NCI-H2196 treated with DMSO at 0.1 percent for 48 hours (cell line): ENCODE results near the gene MYPN.
"Not testable (repeated sequence)": the region's sequence is repeated elsewhere in the genome, so short reads cannot be mapped to it uniquely, and the experiment has no call there.

Source experiments
- DNase-seq: peaks from one replicate; lab custom pipeline; 2025; ENCODE audit not compliant: unreplicated experiment; lab: John Stamatoyannopoulos, UW

Gene MYPN

DNA sequence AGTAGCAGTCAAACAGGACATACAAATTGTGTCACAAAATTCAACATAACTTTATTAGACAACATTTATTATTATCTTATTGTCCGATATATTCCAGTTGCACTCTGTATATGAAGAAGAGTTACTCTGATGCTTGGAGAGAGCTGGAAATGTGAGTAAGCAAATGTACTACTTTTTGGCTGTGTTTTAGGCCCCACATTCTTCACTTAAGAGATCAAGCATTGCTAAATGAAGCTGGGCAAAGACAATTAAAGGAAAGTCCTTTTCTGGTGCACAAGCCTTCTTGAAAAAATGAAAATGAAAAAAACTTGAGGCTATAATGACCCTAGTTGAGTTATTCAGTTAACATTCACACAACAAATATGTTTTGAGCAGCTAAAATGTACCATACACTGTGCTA, 26.1 kb downstream of the MYPN start:
- no peak for DNase-seq

DNA sequence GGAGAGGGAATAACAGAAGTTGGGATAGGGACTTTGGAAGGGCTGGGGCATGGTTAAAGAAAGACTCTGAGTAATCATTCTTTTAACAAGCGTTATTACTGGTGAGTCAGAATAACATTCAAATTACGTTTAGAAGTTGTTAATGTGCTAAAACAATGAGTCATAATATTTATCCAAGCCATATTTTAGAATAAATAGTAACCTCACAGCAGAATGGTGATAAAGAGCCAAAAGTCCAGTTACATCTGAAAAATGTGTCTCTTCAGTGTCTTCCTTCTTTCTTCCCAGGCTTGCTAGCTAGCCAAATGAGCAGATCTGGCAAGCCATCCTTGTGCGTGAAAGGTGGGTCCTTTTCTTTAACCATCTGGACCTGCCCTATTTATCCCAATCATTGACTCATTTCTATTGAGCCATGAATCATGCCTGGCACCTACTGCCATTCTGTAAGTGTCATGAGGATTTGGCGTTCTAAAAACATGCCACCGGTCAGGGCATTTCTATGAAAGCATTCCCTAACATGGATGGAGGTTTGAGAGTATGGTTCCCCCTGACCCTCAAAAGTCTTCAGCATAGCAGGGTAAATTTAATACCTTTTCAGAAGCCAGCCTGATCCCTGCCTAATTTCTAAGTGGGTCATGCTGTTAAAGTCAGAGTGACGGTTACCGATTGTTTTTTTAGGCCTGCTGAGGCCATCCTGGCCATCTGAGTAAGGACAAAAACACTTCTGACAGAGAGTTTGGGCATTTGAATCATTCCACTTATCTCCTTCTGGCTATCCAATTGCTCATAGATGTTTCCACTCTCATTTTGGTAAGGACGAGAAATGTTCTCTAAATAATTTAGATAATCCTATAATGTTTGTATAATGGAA, 26.9 kb downstream of the MYPN start:
- DNase-seq: no peak

DNA sequence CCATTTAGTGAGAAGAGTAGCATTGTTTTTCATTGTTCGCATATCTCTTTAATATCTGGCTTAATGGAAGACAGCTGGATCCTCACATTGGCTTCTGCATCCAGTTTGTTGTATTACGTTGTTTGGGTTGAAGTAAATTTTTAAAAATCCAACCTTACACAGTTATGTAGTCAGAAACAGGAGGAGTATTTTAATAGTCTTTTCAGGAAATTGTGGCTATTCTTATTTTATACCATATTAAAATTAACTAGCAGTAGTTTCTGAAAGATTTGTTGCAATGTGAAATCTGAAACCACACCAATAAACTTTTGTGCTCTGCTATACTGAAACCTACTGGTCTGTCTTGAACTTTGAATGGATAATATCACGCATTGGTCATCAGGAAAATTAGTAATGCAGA, 27.9 kb downstream of the MYPN start:
- DNase-seq: no peak

DNA sequence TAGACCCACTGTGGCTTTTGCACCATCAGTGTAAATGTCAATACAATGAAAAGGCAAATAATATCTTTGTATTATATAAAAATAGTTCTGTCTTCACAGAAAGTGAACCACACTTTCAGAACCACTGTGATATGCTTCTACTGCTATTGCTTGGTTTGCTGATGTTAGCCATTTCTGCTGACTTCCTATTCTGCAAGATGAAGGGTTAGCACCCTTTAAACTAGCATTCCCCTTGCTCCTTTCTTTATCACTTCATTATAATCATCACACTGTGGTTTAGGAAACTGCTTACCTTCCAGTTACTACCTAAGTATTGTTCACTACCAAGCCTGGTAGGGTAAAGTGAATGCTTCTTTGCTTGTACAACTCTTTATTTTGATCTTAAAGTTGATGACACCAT, 29.2 kb downstream of the MYPN start:
- no peak for DNase-seq

DNA sequence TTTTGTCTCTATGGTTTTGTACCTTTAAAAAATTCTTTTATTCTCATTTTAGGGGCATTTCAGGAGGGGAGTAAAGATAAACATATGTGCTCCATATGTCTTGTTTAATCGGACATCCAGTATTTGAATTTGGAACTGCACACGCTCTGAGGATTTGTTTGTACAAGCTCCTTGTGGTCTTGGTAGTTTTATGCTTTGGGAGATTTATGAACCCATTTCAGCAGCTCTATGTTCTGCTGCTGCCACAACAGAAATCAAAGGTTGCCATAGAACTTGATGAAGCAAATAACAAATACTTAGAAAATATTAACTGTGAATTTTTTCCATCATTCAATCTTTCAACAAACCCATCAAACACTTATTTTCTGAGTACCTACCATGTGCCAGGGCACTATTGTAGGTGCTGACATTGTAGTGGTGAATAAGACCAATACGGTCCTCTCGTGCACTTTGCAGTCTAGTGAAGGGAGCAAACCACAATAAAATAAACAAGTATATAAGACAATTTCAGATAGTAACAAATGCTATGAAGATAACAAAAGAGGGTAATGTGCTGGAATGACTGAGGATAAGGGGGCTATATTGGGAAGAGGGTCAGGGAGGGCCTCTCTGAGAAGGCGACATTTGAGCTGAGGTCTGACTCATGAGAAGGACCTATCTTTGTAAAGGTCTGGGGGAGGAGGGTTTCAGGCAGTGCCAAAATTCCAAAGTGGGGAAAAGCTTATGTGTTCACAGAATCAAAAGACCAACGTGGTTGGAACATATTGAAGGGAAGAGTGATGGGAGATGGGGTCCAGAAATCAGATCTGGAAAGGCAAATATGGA, 30.4 kb downstream of the MYPN start:
- DNase-seq: no peak

DNA sequence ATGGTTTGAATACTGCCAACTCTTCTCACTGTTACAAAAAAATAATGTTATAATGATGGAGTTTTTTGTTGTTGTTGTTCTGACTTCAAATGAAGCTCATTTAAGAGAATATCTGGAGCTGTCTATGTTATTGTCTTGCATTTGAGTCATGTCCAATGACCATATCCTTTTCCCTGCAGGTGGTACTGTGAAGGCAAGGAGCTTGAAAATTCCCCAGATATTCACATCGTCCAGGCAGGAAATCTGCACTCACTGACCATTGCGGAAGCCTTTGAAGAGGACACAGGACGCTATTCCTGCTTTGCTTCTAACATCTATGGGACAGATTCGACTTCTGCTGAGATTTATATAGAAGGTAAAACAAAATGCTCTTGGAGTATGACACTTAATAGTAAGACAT, 33.5 kb downstream of the MYPN start:
- DNase-seq: no peak

DNA sequence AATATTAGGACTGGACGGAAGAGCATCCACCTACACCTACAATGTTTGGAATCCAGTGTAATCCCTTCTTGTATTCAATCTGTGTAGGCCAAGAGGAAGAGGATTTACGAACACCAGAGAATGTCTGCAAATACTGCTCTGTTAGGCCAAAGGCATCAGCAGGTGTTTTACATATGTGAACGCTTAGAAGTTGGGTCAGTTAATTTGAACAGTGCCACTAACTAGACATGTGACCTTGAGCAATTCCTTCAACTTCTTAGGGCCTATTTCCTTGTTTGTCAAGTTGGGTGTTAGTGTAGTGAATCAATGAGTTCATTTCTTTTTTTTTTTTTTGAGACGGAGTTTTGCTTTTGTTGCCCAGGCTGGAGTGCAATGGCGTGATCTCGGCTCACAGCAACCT, 35.4 kb downstream of the MYPN start:
- DNase-seq: no peak

DNA sequence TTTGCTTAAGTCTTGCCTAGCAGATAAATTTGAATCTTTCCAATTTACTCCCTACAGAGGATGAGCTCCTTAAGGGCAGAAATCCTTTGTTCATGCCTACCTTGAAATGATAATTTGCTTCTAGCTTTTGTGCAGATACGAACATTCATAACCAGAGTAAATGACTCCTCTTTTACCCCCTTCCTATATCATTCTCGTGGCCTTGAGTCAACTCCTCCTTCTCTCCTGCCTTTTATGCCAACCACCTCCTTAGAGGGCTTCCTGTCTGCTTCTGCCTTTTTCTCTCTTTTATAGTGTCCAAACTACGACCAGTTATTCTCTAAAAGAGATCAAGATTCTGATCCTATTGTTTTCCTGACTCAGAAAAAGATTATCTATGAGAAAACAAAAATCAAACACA, 36.4 kb downstream of the MYPN start:
- no peak for DNase-seq

DNA sequence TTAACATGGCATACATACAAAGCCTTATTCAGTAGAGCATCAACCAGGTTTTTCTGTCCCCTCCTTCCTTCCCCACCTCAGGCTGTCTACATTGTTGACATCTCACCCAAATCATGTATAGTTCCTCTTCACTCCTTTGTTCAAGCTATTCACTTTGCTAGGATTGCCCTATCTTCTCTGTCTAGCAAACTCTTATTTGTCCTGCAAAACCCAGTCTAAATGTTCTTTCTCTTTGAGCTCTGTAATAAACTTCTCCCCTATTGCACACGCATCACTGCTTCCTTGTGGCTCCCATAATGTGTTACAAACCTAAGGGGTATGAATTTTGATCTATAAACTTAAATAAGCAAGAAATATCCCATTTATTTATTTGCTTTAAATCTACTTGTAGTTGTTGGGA, 36.8 kb downstream of the MYPN start:
- DNase-seq: no peak

DNA sequence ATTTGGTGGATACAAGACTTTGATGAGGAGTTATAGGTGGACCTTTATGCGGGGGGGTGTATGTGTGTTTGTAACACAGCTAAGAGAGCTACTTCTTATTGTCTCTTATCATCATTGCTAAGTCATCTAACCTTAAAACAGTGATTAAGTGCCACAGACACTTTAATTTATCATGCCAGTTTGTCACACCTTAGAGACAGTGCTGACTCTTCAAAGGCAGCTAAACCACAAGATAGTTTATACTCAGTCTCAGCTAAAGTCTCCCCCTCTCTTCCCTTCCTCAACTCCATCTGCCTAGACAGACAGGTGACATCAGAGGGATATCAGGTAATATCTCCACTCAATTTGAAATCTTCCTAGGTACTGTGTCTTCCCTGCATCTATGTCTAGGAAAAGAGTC, 42.2 kb downstream of the MYPN start:
- no peak for DNase-seq

DNA sequence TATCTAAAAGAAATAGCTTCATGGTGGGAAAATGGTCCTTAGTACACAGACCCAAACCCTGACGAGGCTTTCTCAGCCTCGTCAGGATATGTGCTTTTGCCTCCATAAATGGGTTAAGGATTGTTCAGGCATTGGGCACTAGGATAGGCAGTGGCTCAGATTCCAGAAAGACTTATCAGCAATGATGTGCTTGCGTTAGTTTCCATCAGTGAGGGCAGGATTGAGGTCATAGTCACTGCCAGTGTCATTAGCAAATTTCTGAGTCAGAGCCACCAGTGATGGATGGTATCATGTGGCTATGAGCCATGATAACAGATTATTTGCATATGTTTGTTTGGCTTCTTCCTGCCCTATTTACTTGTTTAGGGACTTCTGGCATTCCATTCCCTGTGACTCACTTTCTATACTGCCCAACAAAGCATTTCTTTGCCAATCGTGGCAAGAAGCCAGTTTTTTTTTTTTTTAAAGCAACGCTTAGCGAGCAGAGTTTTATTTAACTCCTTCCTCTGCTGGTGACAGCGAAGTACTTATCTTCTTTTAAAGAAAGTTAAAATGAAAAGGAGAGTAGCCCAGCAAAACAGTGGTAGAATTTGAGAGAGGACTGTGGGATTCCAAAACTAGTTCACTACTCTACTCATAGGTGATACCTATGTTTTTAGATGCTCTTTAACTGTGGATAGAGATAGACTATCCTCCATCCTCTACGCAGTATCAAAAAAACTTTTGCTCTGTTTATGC, 44.4 kb downstream of the MYPN start:
- peak; percentile 37 for DNase-seq

DNA sequence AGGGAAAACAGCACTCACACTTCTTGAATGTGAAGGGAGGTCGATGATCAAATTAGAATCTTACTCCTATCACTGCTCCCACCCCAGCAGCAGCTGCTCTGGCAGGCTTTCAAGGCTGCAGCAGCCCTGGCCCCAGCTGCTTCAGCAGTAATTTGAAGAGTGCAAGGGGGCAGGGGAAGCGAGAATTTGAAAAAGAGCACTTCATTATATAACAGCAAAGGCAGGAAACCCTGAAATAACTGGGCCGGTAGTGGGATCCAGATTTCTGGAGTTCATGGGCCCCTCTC, 44.9 kb downstream of the MYPN start:
- no peak for DNase-seq

DNA sequence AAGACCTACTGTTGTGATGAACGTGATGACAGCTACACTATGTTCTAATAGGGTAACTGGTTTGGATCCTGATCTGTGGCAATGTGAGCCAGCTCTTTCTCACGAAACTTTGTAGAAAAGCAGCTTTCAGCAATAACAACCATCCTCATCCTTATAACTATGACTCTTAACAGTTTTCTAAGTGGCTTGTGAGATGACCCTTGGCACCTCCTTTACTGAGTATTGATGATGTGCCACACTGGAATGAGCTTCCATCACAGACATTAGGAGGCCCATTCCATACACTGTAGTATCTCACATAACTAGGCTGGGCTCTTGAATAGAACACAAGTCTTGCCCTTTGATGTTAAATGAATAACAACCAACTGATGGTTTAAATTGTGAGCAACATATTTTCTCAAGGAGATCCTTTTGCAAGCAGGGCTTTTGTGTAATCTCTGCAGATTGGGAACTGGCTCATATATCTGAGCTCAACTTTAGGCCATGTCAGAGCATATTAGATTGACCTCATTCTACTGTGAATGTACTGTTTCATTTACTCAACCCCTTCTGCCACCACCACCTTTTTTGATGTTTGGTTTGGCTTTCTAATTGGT, 46.4 kb downstream of the MYPN start:
- no peak for DNase-seq

DNA sequence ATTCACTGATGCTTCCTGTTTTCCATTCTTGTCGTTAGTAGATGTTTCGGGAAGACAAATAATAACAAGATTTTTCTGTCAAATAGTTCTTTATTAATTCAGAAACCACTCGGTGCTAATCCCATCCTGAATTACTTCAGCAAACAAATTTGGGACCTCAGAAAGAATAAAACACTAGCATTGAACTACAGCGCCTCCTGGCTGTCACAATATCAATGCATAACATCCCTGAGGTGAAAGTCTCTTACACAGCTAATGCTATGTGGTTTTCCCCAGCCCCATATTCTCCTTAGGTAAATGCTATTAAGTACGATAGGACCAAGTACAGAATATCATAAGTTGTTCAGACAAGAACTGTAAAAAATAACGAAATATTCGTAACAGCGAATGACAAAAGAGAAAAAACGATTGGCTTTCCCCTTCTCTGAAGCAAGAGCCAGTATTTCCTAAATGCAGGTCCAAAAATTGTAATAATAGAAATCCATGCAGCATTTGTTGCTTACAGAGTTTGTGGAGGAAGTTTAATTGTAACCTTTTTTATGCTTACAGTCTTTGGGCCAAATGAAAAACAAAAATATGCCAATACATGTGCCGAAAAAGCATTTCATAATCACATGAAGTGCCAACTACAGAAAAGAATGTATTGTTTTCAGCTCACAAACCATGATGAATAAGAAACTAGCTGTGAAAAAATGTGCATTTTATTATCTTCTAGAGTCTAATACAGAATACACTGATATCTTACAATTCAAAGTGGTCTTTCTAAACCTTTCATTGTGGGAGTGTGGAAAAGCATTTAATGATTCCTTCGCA, 47.3 kb downstream of the MYPN start:
- DNase-seq: no peak

DNA sequence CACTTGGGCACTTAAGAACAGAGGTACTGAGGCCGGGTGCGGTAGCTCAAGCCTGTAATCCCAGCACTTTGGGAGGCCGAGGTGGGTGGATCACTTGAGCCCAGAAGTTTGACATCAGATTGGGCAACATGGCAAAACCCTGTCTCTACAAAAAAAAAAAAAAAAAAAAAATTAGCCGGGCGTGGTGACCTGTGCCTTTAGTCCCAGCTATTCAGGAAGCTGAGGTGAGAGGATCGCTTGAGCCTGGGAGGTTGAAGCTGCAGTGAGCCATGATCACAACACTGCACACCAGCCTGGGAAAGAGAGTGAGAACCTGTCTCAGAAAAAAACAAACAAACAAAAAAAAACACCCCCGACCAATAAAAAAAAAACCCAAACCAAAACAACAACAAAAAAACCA, 48.2 kb downstream of the MYPN start:
- not testable (repeated sequence) for DNase-seq

DNA sequence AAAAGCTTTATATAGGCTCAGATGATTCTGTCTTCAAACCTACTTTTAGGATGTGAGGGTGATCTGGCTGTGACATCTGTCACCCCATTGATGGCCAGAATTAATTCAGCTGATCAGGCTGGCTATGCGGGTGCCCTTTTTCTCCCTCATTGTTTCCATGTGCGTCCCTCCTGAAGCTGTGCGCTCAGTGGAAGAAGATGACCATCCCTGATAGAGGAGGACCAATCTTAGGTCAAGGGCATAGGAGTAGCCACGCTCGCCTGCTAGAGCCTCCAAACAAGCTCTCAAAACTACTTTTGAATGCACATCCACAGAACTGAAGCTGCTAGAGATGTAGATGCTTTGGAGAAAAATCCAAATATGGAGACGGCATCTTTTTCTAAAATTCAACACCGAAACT, 48.7 kb downstream of the MYPN start:
- DNase-seq: no peak

DNA sequence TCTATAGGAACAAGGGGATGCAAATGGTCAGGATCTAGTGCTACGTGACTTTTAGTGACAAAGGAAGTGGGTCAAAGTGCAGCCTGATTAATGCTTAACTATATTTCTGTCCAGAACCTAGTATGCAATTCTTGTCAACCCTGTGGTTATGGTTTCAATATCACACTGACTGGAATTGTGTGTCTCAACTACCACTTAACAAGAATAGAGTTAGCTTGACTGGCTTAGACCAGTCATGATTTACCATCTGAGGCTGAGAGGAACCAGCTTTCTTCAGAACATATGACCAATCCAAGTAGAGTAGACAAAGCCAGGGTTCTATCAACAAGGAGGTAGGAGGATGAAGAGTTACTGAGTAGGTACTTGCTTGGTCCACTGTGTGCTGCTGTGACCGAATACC, 54.4 kb downstream of the MYPN start:
- DNase-seq: no peak

DNA sequence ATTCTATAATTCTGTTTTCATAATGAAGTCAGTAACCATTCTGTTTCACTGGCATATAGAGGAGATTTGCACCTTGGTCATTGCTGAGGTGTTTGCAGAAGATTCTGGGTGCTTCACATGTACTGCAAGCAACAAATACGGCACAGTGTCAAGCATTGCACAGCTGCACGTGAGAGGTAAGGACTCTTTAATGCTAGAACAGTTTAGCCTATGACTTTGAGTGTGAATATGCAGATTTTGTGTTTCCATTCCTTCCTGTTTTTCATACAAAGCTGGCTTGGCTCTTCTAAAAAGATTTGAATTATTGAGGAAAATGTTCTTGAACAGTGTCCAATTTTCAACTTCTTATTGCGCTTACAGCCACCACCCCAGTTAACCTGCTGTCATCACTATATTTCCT, 56.4 kb downstream of the MYPN start:
- no peak for DNase-seq

DNA sequence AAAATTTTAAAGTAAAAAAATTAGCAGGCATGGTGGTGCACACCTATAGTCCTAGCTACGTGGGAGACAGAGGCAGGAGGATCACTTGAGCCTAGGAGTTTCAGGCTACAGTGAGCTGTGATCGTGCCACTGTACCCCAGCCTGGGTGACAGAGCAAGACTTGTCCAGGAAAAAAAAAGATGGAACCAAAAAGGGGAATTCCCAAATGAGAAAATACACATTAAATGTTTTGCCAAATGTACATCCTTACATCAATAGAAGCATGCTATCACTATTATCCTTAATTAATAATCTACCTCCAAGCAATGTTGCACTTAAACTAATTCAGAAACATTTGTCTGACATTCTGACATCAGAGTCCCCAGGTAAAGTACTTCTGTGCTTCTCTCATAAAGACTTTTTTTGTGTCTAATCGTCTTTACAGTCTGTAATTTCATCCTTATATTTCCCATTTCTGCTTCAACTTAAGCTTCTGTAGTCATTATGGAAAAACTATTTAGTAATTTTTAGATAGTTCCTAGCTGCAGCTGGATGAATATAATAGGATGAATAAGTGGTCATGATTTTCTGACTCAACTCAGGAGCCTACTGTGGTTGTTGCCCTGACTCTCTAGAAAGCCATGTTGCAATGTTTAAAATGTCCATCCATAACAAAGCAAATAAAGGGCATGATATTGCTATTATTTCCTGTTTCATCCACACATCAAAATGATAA, 57.7 kb downstream of the MYPN start:
- DNase-seq: no peak

DNA sequence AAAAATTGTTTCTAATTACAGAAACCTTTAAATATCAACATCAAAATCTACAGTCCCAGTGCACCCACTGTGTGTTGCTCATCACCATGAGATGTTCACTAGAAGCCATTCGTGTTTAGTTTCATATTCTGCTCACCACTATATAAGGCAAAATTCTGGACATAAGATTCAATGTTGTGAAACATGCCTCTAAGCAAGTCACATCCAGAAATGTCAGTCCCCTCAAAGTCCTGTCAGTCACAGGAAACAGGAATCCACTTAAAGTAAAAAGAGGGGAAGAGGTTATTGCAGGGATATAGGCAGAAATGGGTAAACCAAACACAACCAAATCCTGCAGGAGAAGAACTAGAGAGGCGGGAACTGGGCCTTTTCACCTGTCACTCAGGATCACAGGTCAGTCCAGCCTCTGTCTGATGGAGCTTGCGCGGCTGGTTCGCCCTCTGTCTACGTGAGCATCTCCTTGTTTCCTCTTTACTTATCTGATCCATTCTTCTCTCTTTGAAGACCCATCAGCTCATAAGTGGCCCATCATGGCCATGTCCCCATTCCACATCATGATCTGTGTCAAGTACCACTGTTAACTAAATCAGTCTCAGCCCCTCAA, 58.4 kb downstream of the MYPN start:
- no peak for DNase-seq
